ENCODE results near the gene DPT. TPM values are rescaled to one million over a fixed set of nuclear protein-coding genes. Genes with fewer than 3 reads are reported as not detected.

The DPT gene
- total and polyA plus RNA-seq, 2 donors (not counting 3 experiments of a cell fraction or from before 2014, with no cell fraction given) = not detected

DNA sequence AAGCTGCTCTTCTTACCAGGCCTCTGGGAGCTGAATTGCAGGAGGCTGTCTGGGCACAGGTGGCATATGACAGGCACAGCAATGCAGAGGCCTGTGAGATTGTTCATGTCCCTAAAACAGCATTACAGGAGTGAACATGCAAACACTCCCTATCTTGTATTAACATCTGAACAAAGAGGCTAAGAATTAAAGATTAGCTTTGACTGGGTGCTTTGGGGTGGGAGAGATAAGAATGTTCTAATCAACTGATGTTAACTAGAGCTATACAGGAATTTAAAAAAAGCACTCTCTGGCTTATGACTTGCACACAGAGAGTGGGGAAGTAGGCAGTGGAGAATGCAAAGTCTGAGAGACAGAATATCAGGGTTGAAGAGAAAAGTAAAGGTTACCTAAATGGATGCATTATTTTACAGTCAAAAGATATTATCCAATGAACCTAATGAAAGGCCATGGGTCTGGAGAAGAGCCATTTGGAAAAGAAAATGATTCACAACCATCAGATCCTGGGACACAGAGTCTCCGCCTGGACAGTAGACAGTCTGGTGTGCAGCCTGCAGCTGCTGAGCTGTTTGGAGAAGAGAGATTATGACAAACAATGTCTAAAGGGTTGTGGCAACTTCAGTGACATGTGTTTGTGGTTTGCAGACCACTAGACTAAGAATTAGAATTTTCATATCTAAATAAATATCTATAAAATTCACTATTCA, 20.2 kb downstream of the DPT start:
- dilution Hi-C loops (cut with MboI; ENCODE audit: extremely low pct_ligation_motif_present, low sequenced_read_pairs) = no loop called here
- H3K4me1 ChIP-seq (ENCODE audit: control insufficient read depth, extremely low read depth, insufficient read depth, low read length) = no peaks in the 10 kb centered on the region
- H3K27me3 ChIP-seq (ENCODE audit: control insufficient read depth in 2 of 2, insufficient read depth in 2 of 2, low read length in 2 of 2) = no peaks in the 10 kb centered on the region
- ChIA-PET POLR2A (no interaction called here), CTCF (interaction anchor here (0.6 kb wide), 1 partner anchor 10 kb away, joined by 3 read pairs; no protein-coding TSS in a partner anchor)
- BruUV-seq (replicated peaks) = no TSS peak
- H3K9me1 ChIP-seq (replicated peaks; ENCODE audit: control insufficient read depth, extremely low read depth, insufficient read depth, low read length) = no peaks in the 10 kb centered on the region
- no peak overlapping the region for H3K27ac ChIP-seq (ENCODE audit: insufficient read depth, low read depth, low read length)
- H3K9me3 ChIP-seq (replicated peaks; ENCODE audit: control insufficient read depth, insufficient read depth, low read length) = no peaks in the 10 kb centered on the region
- H2AFZ ChIP-seq (ENCODE audit: low read depth, low read length) = no peak overlapping the region
- TF ChIP-seq JUN (IDR thresholded peaks at IDR 0.05; ENCODE audit: borderline replicate concordance, insufficient read depth, insufficient read length, low read depth) (no peak), EZH2 (IDR thresholded peaks at IDR 0.05; ENCODE audit: borderline replicate concordance, low read depth, low read length, severe bottlenecking) (no peak), FOS (IDR thresholded peaks at IDR 0.05; ENCODE audit: borderline replicate concordance, insufficient read depth, low read length) (no peak), POLR2AphosphoS5 (IDR thresholded peaks at IDR 0.05; ENCODE audit: insufficient read depth, low read depth, low read length) (no peak), GATA2 (IDR thresholded peaks at IDR 0.05; ENCODE audit: insufficient read depth, insufficient read length, low read depth, low read length) (no peak)
- TF ChIP-seq, protein P1, sequence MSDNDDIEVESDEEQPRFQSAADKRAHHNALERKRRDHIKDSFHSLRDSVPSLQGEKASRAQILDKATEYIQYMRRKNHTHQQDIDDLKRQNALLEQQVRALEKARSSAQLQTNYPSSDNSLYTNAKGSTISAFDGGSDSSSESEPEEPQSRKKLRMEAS (IDR thresholded peaks at IDR 0.05; ENCODE audit: insufficient read depth, insufficient read length) = no peak
- H4K20me1 ChIP-seq (replicated peaks; ENCODE audit: control insufficient read depth, extremely low read depth, insufficient read depth, low read length) = no peaks in the 10 kb centered on the region
- no peak overlapping the region for H3K4me2 ChIP-seq (ENCODE audit: insufficient read depth, low read length)
- H3K36me3 ChIP-seq (ENCODE audit: control insufficient read depth in 2 of 2, extremely low read depth in 1 of 2, insufficient read depth in 2 of 2, low read length in 2 of 2) = no peaks in the 10 kb centered on the region
- H3K9ac ChIP-seq (replicated peaks; ENCODE audit: extremely low read depth, insufficient read depth, low read length) = no peak overlapping the region
- no peak for DNase-seq (ENCODE audit: low read depth, low spot score)
- intact Hi-C loops (cut with micrococcal nuclease) = no loop called here
- H3K79me2 ChIP-seq (ENCODE audit: control insufficient read depth, insufficient read depth, low read length) = no peaks in the 10 kb centered on the region
- no peak overlapping the region for H3K4me3 ChIP-seq (replicated peaks in 1 of 3; ENCODE audit: insufficient read depth in 1 of 3, low read depth in 1 of 3, low read length in 3 of 3)
- no peak for FAIRE-seq
